ENCODE measurements around the gene TBC1D3B.
"Not testable (repeated sequence)": the region's sequence is repeated elsewhere in the genome, so short reads cannot be mapped to it uniquely, and the experiment has no call there.

Gene TBC1D3B

GRCh38 chr17:36181446-36182175 lies 5.2 kb upstream of the TBC1D3B start:
- DNase-seq (ENCODE audit: low read depth, low spot score) = not testable (repeated sequence)

- not testable (repeated sequence) for DNase-seq (ENCODE audit: low read depth, low spot score)
Observed at GRCh38 chr17:36168836-36169235, 7.6 kb downstream of the TBC1D3B start.

- no peak for DNase-seq (ENCODE audit: low read depth, low spot score)
Observed at GRCh38 chr17:36153895-36154610, 22.4 kb downstream of the TBC1D3B start.

- DNase-seq (ENCODE audit: low read depth, low spot score) = no peak
Observed at GRCh38 chr17:36152639-36153120, 23.8 kb downstream of the TBC1D3B start.

GRCh38 chr17:36151891-36152638 lies 24.4 kb downstream of the TBC1D3B start:
- DNase-seq (ENCODE audit: low read depth, low spot score) = no peak

GRCh38 chr17:36149296-36149820 lies 27.1 kb downstream of the TBC1D3B start:
- peak; percentile 15 for DNase-seq (ENCODE audit: low read depth, low spot score)

GRCh38 chr17:36148559-36149295 lies 27.7 kb downstream of the TBC1D3B start:
- DNase-seq (ENCODE audit: low read depth, low spot score) = peak; percentile 76

GRCh38 chr17:36147601-36148000 lies 28.8 kb downstream of the TBC1D3B start:
- no peak for DNase-seq (ENCODE audit: low read depth, low spot score)

GRCh38 chr17:36144981-36145729 lies 31.3 kb downstream of the TBC1D3B start:
- DNase-seq (ENCODE audit: low read depth, low spot score) = no peak

- DNase-seq (ENCODE audit: low read depth, low spot score) = no peak
Observed at GRCh38 chr17:36144014-36144413, 32.4 kb downstream of the TBC1D3B start.

- DNase-seq (ENCODE audit: low read depth, low spot score) = no peak
Observed at GRCh38 chr17:36142806-36143205, 33.6 kb downstream of the TBC1D3B start.

- DNase-seq (ENCODE audit: low read depth, low spot score) = no peak
Observed at GRCh38 chr17:36142235-36142634, 34.2 kb downstream of the TBC1D3B start.

- no peak for DNase-seq (ENCODE audit: low read depth, low spot score)
Observed at GRCh38 chr17:36136439-36136838, 40.0 kb downstream of the TBC1D3B start.

GRCh38 chr17:36136036-36136435 lies 40.4 kb downstream of the TBC1D3B start:
- DNase-seq (ENCODE audit: low read depth, low spot score) = no peak

GRCh38 chr17:36135465-36135864 lies 41.0 kb downstream of the TBC1D3B start:
- no peak for DNase-seq (ENCODE audit: low read depth, low spot score)

- no peak for DNase-seq (ENCODE audit: low read depth, low spot score)
Observed at GRCh38 chr17:36133602-36134236, 42.7 kb downstream of the TBC1D3B start.

GRCh38 chr17:36132421-36132831 lies 44.0 kb downstream of the TBC1D3B start:
- DNase-seq (ENCODE audit: low read depth, low spot score) = no peak

- no peak for DNase-seq (ENCODE audit: low read depth, low spot score)
Observed at GRCh38 chr17:36131931-36132330, 44.5 kb downstream of the TBC1D3B start.

- no peak for DNase-seq (ENCODE audit: low read depth, low spot score)
Observed at GRCh38 chr17:36131421-36131820, 45.0 kb downstream of the TBC1D3B start.

GRCh38 chr17:36130346-36130745 lies 46.1 kb downstream of the TBC1D3B start:
- no peak for DNase-seq (ENCODE audit: low read depth, low spot score)
